ENCODE data around the gene GPSM1.

GPSM1 gene

GRCh38 chr9:136303066-136303824, 24.1 kb upstream of the GPSM1 start:
- Histone ChIP-seq H3K4me3 (replicated peaks; ENCODE audit: insufficient read depth, low read length) (no peak overlapping the region), H3K27me3 (ENCODE audit: insufficient read depth, poor library complexity, severe bottlenecking) (peaks cover 25% of the 10 kb centered on the region), H3K27ac (replicated peaks) (no peak overlapping the region)
- DNase-seq (ENCODE audit: low read depth in 1 of 2, low spot score in 1 of 2): no peak
- TF ChIP-seq, protein P1, sequence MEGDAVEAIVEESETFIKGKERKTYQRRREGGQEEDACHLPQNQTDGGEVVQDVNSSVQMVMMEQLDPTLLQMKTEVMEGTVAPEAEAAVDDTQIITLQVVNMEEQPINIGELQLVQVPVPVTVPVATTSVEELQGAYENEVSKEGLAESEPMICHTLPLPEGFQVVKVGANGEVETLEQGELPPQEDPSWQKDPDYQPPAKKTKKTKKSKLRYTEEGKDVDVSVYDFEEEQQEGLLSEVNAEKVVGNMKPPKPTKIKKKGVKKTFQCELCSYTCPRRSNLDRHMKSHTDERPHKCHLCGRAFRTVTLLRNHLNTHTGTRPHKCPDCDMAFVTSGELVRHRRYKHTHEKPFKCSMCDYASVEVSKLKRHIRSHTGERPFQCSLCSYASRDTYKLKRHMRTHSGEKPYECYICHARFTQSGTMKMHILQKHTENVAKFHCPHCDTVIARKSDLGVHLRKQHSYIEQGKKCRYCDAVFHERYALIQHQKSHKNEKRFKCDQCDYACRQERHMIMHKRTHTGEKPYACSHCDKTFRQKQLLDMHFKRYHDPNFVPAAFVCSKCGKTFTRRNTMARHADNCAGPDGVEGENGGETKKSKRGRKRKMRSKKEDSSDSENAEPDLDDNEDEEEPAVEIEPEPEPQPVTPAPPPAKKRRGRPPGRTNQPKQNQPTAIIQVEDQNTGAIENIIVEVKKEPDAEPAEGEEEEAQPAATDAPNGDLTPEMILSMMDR (IDR thresholded peaks at IDR 0.05; ENCODE audit: insufficient read depth, low read length): no peak
- no peak for TF ChIP-seq SPI1 (IDR thresholded peaks at IDR 0.05; ENCODE audit: borderline replicate concordance, low read depth)
- TF ChIP-seq REST (IDR thresholded peaks at IDR 0.05; ENCODE audit: insufficient replicate concordance, low read depth): no peak
- TF ChIP-seq GABPA (IDR thresholded peaks at IDR 0.05; ENCODE audit: low read depth): no peak
- no peak for TF ChIP-seq POLR2AphosphoS5 (IDR thresholded peaks at IDR 0.05; ENCODE audit: low read depth)

DNA sequence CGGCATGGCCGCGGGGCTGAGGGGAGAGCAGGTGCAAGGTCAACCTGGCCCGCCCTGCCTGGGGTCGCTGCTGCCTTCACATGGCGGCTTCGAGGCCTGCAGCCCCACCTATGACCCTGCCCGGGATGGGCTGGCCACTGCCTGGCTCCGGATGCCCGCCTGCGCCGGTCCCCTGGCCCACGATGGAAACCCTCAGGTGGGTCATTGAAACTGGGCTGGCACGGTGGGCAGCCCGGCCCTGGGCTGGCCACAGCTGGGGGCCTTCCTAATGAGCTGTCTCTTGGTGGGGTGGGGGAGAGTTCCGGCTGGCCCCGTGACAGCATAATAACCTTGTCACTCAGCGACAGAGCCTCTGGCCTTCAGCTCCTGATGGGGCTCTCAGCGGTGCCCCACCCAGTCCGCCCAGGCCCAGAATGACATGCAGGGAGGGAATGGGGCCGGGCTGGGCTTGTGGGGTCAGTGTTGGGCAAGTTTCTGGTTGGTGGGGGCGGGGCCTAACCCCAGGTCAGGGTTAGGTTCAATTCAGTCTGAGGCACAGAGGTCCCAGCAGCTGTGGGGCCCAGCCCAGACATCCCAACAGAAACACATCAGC, 23.4 kb upstream of the GPSM1 start, which contains the start of gene CCDC187:
TSS of gene CCDC187 (minus strand) at position 270 of the 592 bp plus-strand sequence. CDS start at position 6, 264 bp downstream.
- TF ChIP-seq, protein P1 (IDR thresholded peaks at IDR 0.05; ENCODE audit: insufficient read depth, low read length): no peak
- TF ChIP-seq GABPA (IDR thresholded peaks at IDR 0.05; ENCODE audit: low read depth) (no peak), SPI1 (IDR thresholded peaks at IDR 0.05; ENCODE audit: borderline replicate concordance, low read depth) (no peak), REST (IDR thresholded peaks at IDR 0.05; ENCODE audit: insufficient replicate concordance, low read depth) (no peak)
- no peak for DNase-seq (ENCODE audit: low read depth in 1 of 2, low spot score in 1 of 2)
- no peak within 1 kb of the TSS for H3K4me3 ChIP-seq (replicated peaks; ENCODE audit: insufficient read depth, low read length)
- peaks cover 27% of the 10 kb centered on the region for H3K27me3 ChIP-seq (ENCODE audit: insufficient read depth, poor library complexity, severe bottlenecking)
- H3K27ac ChIP-seq (replicated peaks): no peak within 1 kb of the TSS

- TF ChIP-seq SPI1 (IDR thresholded peaks at IDR 0.05; ENCODE audit: borderline replicate concordance, low read depth) (no peak), POLR2AphosphoS5 (IDR thresholded peaks at IDR 0.05; ENCODE audit: low read depth) (no peak), REST (IDR thresholded peaks at IDR 0.05; ENCODE audit: insufficient replicate concordance, low read depth) (no peak), GABPA (IDR thresholded peaks at IDR 0.05; ENCODE audit: low read depth) (no peak)
- TF ChIP-seq, protein P1 (IDR thresholded peaks at IDR 0.05; ENCODE audit: insufficient read depth, low read length): no peak
- DNase-seq (ENCODE audit: low read depth in 1 of 2, low spot score in 1 of 2): no peak
These were observed 22.9 kb upstream of the GPSM1 start for GRCh38 chr9:136304456-136304855.

More at GRCh38 chr9:136304456-136304855, 22.9 kb upstream of the GPSM1 start:
- no peak overlapping the region for H3K27ac ChIP-seq (replicated peaks)
- H3K4me3 ChIP-seq (replicated peaks; ENCODE audit: insufficient read depth, low read length): no peak overlapping the region
- H3K27me3 ChIP-seq (ENCODE audit: insufficient read depth, poor library complexity, severe bottlenecking): peaks cover 28% of the 10 kb centered on the region

Data from HL-60 (cell line).